Mucosa of stomach (tissue), 1 donor: ENCODE measurements around the gene SLC35B2.
"Not testable (repeated sequence)": the region's sequence is repeated elsewhere in the genome, so short reads cannot be mapped to it uniquely, and the experiment has no call there.

Experiments
- H3K27me3 ChIP-seq: one replicate; pipeline ENCODE4 v1.7.0; 2013; ENCODE audit warnings: mild to moderate bottlenecking, low read length; ENCODE audit not compliant: control insufficient read depth, insufficient read depth
- H3K36me3 ChIP-seq: one replicate; pipeline ENCODE4 v1.7.0; 2013; ENCODE audit warnings: low read length; ENCODE audit not compliant: control insufficient read depth, insufficient read depth
- H3K4me1 ChIP-seq: one replicate; pipeline ENCODE4 v1.7.0; 2013; ENCODE audit warnings: mild to moderate bottlenecking, low read length; ENCODE audit not compliant: control insufficient read depth, insufficient read depth
- H3K4me3 ChIP-seq: one replicate; pipeline ENCODE4 v1.7.0; 2013; ENCODE audit warnings: low read length
- H3K9ac ChIP-seq: one replicate; pipeline ENCODE4 v1.7.0; 2013; ENCODE audit warnings: mild to moderate bottlenecking, low read length, moderate library complexity
- H3K9me3 ChIP-seq: one replicate; pipeline ENCODE4 v1.7.0; 2013; ENCODE audit warnings: mild to moderate bottlenecking, low read length, moderate library complexity; ENCODE audit not compliant: control insufficient read depth
- donor health status: Pancreatic carcinoma.

Gene SLC35B2

GRCh38 chr6:44233567-44234100, 23.7 kb downstream of the SLC35B2 start:
- Histone ChIP-seq H3K9ac (peak overlapping the region; percentile 3), H3K27me3 (no peaks in the 10 kb centered on the region)

GRCh38 chr6:44232676-44233566, 24.4 kb downstream of the SLC35B2 start:
- Histone ChIP-seq H3K36me3 (peaks cover 4% of the 10 kb centered on the region), H3K9ac (no peak overlapping the region), H3K9me3 (no peaks in the 10 kb centered on the region), H3K4me1 (peaks cover 24% of the 10 kb centered on the region), H3K4me3 (no peak overlapping the region), H3K27me3 (no peaks in the 10 kb centered on the region)

More at GRCh38 chr6:44233567-44234100, 23.7 kb downstream of the SLC35B2 start:
- H3K36me3 ChIP-seq = peaks cover 4% of the 10 kb centered on the region
- H3K4me1 ChIP-seq = peaks cover 24% of the 10 kb centered on the region
- H3K9me3 ChIP-seq = no peaks in the 10 kb centered on the region
- H3K4me3 ChIP-seq = no peak overlapping the region

- H3K9me3 ChIP-seq, H3K36me3 ChIP-seq, H3K9ac ChIP-seq, H3K27me3 ChIP-seq, H3K4me3 ChIP-seq: not testable (repeated sequence)
- peaks cover 26% of the 10 kb centered on the region for H3K4me1 ChIP-seq
Measured at GRCh38 chr6:44231426-44231825, 25.9 kb downstream of the SLC35B2 start.

- H3K9me3 ChIP-seq = no peaks in the 10 kb centered on the region
- peaks cover 4% of the 10 kb centered on the region for H3K36me3 ChIP-seq
- H3K9ac ChIP-seq = no peak overlapping the region
- no peak overlapping the region for H3K4me3 ChIP-seq
- H3K4me1 ChIP-seq = peaks cover 36% of the 10 kb centered on the region
- H3K27me3 ChIP-seq = no peaks in the 10 kb centered on the region
Measured at GRCh38 chr6:44230034-44230675, 27.2 kb downstream of the SLC35B2 start.

- Histone ChIP-seq H3K4me1 (peaks cover 33% of the 10 kb centered on the region), H3K36me3 (peaks cover 4% of the 10 kb centered on the region)
Measured at GRCh38 chr6:44229376-44230033, 27.8 kb downstream of the SLC35B2 start.

GRCh38 chr6:44228836-44229235, 28.5 kb downstream of the SLC35B2 start:
- Histone ChIP-seq H3K27me3 (no peaks in the 10 kb centered on the region), H3K36me3 (peaks cover 4% of the 10 kb centered on the region), H3K9me3 (no peaks in the 10 kb centered on the region), H3K4me1 (peaks cover 34% of the 10 kb centered on the region), H3K9ac (no peak overlapping the region), H3K4me3 (no peak overlapping the region)

More at GRCh38 chr6:44229376-44230033, 27.8 kb downstream of the SLC35B2 start:
- Histone ChIP-seq H3K9ac (no peak overlapping the region), H3K27me3 (no peaks in the 10 kb centered on the region), H3K9me3 (no peaks in the 10 kb centered on the region), H3K4me3 (no peak overlapping the region)

GRCh38 chr6:44228433-44228832, 28.9 kb downstream of the SLC35B2 start:
- H3K9ac ChIP-seq = no peak overlapping the region
- peaks cover 37% of the 10 kb centered on the region for H3K4me1 ChIP-seq
- H3K27me3 ChIP-seq = no peaks in the 10 kb centered on the region
- peaks cover 4% of the 10 kb centered on the region for H3K36me3 ChIP-seq
- H3K9me3 ChIP-seq = no peaks in the 10 kb centered on the region
- no peak overlapping the region for H3K4me3 ChIP-seq

- Histone ChIP-seq H3K36me3 (peaks cover 4% of the 10 kb centered on the region), H3K4me1 (peaks cover 39% of the 10 kb centered on the region), H3K9me3 (no peaks in the 10 kb centered on the region), H3K27me3 (no peaks in the 10 kb centered on the region), H3K9ac (no peak overlapping the region), H3K4me3 (no peak overlapping the region)
Measured at GRCh38 chr6:44228031-44228430, 29.3 kb downstream of the SLC35B2 start.

- H3K4me3 ChIP-seq = no peak overlapping the region
- peaks cover 4% of the 10 kb centered on the region for H3K36me3 ChIP-seq
- no peaks in the 10 kb centered on the region for H3K9me3 ChIP-seq
- H3K4me1 ChIP-seq = peaks cover 46% of the 10 kb centered on the region
- no peaks in the 10 kb centered on the region for H3K27me3 ChIP-seq
- peak overlapping the region; percentile 28 for H3K9ac ChIP-seq
Measured at GRCh38 chr6:44227148-44227793, 30.1 kb downstream of the SLC35B2 start.

GRCh38 chr6:44226368-44227147, 30.8 kb downstream of the SLC35B2 start:
- Histone ChIP-seq H3K9ac (peak overlapping the region; percentile 39), H3K36me3 (peaks cover 4% of the 10 kb centered on the region), H3K4me3 (no peak overlapping the region), H3K4me1 (peaks cover 53% of the 10 kb centered on the region), H3K27me3 (no peaks in the 10 kb centered on the region), H3K9me3 (no peaks in the 10 kb centered on the region)
